ENCODE data around the gene ZFP36L1.
"Not testable (repeated sequence)": the region's sequence is repeated elsewhere in the genome, so short reads cannot be mapped to it uniquely, and the experiment has no call there.

The ZFP36L1 gene

DNA sequence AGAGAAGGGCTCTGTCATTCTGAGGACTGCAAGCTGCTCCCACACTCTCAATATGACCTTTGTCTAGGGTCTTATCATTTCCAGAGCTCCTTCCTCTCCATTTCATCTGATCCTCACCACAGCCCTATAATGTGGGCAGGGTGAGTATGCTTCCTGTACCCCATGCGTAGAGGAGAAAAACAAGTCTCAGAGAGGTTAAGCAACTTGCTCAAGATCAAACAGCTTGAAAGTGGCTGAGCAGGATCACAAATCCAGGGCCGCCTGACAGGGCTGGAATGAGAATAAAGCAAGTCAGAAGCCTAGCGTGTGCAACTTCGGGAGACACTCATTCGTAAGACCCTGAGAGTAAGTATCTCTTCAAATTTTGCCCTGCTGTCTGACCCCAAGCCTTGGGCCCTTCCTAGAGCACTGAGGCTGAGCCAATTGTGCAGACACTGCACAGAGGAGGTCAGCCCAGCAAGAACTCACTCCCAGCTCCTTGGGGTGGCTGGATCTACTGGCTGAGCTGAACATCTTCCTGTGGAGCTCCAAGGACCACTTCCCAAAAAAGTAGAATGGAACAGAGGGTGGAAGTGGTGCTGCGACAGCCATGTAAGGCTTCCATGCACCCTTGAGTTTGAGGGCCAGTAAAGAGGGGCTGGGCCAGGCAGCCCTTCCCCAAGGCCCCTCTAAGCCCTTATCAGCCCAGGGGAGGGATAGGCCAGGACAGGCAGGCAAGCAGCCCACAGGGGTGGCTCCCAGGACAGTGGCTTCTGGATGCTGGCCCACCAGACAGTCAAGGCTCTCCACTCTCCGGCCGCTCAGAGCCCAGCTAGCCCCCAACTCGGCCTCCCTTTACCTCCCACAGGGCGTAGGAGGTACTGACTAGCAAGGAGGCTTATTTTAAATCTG, 10.5 kb downstream of the ZFP36L1 start:
- DNase-seq: no peak

DNA sequence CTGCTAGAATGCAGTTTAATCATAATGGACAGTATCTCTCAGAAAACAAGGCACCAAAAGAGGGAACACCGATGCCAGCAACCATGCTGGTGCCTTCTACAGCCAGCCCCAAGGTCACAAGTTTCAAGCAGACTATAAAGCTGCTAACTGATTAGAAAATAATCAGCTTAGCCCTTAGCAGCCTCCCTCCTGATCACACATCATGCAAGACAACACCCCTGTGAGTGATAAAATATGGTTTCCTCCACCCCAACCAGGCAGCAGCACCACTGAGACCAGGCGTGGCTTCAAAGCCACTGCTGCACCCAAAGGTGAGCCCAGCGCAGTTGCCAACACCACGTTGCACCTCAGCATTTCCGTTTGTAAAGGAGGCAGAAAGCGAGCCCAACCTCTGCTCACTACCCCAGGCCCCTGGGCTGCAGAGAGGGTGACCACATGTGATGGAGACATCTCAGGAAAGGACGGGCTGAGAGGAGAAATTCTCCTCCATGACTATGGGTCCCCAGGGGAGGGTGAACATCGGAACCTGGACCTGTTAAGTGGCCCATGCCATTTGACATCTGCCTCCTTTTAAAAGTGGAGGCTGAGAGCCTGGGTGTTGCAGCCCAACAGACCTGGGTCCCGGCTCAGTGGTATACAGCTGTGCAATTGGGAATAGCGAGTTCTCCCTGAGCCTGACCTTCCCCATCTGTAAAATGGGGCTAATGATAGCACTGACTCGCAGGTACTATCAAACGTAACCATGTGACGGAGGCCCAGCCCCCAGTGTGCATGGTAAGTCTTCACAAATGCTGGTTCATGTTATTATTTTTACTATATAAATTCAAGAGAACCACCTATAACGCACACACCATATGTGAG, 11.5 kb downstream of the ZFP36L1 start:
- DNase-seq: no peak

GRCh38 chr14:68780358-68781160, 12.3 kb downstream of the ZFP36L1 start:
- DNase-seq: no peak

- no peak for DNase-seq
These were observed 13.0 kb downstream of the ZFP36L1 start for GRCh38 chr14:68779761-68780323.

- no peak for DNase-seq
These were observed 15.2 kb downstream of the ZFP36L1 start for GRCh38 chr14:68777644-68778043.

DNA sequence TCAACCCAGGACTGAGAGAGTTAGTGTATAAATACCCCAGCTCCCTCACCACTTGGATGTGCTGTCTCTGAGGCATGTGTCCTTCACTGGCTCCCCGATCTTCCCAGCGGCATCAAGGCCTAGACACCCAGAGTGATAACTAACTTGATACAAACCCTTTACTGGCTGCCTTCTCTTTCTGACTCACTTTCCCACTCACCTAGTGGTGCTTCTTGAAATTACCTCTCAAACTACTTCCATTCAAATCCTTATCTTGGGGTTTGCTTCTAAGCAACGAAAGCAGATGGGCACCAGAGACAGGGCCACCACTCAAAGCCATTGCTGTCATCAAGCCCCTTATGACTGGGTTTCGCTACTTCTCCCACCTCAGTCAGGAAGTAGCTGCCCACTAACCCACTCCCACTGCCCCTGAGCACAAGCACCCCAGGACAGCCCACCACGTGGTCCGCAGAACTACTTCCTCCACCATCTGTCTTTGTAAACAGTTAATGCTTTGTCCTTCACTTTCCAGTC, 17.2 kb downstream of the ZFP36L1 start:
- DNase-seq: no peak

DNA sequence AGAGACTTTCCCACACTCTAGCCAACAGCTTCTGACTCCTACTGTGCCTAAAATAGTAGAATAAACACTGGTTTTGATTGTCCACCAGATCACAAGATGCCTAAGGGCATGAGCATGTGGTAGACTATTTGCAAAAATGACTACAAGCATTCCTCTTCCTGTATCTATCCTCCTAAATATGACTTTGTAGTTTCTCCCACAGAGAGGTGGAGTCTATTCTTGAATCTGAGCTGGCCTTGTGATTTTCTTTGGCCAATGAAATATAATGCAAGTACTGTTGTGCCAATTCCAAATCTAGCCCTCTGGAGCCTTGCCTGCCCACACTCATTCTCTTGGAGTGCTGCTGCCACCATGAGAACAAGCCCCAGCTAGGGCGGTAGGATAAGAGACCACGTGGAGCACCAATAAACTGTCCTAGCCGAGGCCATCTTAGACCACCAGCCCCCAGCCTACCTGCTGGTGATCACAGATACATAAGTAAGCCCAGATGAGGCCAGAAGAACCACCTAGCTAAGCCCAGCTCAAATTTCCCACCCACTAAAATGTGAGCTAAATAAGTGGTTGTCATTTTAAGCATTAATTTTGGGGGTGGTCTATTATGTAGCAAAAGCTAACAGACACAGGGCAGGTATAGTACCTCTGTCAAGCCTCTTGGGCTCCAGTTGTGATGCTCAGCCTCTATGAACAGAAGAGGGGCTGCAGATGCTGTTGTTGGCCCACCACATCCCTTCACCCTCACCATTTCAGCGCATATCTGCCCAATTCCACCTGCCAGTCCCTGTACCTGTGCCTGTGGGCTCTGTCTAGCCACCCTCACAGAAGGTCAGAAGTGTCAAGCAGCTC, 17.9 kb downstream of the ZFP36L1 start:
- DNase-seq: no peak

GRCh38 chr14:68772761-68773381, 20.0 kb downstream of the ZFP36L1 start:
- DNase-seq: no peak

- no peak for DNase-seq
These were observed 21.2 kb downstream of the ZFP36L1 start for GRCh38 chr14:68771631-68772030.

DNA sequence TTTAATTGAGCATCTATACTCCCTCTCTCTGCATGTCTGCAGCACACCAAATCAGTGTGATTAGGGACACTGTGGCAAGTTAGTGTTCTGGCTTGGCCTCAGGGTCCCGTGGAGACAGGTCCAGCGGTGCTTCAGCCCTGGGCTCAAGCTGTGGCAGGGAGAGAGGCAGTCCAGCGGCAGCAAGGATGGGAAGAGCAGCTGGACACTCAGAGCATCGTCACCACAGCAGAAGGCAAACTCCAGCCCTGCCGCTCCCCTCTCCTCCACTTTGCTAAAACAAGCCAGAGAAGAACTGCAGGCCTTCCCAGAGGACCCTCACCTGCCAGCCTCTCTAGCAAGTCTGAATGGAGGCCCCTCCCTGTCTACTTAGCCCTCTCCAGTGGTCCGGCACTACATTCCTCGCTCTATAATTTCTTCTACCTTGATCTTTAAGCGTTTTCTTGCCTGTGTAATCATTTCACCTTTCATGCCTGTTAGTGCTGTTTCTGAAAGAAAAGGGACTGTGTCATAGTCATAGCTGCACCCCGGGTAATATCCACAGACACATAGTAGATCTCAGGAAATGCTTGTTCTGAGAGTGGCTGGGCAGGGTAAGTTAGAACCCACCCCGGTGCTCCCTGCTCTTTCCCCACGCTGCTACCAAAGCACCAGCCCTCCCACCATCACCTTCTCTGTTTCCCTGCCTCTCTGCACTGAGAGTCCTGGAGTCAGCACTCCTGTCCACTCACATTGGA, 22.1 kb downstream of the ZFP36L1 start:
- DNase-seq: no peak

- no peak for DNase-seq
These were observed 22.8 kb downstream of the ZFP36L1 start for GRCh38 chr14:68770051-68770450.

DNA sequence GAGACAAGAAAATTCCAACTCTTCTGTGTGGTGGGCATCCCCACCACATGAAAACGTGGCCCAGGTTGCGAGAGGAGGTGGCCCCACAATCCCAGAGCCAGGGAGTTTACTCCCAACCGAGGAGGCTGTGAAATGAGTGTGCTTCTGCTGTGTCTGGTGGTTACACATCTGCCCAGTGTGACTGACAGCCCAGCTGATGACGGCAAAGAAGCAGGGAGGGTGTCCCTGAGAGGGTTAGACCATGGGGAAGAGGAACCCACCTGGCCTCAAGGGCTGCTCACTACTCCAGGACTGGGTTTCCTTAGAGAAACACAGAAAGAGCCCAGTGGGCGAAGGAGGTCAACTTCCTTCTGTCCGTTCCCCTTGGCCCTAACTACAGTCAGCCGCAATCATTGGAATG, 24.6 kb downstream of the ZFP36L1 start:
- DNase-seq: no peak

- no peak for DNase-seq
These were observed 25.6 kb downstream of the ZFP36L1 start for GRCh38 chr14:68767248-68767645.

DNA sequence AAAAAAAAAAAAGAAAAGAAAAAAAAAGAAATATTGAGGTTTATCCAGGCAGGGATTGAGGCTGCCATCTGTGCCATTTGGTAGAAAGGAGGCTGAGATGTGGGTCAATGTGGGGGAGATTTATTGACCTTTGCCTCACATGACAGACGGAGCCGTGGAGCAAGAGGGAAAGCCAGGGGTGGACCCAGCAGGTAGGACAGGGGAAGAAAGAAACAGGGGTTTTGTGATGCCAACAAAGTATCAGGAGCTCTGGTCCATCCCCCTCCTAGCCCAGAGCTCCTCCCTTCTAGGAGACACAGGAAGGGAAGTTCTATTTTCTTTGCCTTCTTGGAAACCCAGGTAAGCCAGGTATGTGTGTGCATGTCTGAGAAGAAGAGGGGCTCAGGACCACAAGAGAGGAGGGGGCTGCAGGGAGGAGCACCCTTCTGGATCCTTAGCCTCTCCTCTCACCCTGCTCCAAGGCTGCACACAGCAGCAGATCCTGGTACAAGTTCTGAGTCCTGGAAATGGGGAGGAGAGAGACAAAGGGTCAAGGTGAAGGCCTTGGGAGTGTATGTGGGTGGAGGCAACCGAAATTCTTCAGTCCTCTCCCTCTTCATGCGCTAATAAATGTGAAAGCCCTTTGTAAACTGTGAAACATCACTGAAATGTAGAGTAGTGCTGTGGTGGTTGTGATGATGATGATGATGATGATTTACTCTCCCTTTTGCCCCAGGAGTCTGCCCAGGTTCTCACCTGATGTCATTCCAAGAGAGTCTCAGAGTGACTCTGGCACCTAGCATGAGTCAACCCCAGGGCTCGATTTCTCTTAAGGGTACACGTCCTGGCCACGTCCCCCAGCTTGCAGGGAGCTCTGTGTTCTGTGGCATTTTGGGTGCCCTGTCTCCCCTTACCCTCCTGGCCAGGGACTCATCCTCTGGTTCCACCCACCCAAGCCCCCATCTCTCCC, 26.3 kb downstream of the ZFP36L1 start:
- DNase-seq: no peak

DNA sequence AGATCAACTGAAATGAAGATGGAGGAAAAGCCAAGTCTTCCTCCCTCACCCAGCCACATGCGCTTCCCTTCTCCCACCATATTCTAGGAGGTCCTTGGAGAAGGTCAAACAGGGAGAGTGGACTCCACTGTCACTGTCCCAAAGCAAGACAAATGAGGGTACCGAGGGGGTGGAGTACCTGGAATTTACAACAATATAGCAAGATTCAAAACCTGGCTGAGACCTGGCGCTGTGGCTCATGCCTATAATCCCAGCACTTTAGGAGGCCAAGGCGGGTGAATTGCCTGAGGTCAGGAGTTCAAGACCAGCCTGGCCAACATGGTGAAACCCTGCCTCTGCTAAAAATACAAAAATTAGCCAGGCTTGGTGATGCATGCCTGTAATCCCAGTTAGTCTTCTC, 29.0 kb downstream of the ZFP36L1 start:
- DNase-seq: not testable (repeated sequence)

DNA sequence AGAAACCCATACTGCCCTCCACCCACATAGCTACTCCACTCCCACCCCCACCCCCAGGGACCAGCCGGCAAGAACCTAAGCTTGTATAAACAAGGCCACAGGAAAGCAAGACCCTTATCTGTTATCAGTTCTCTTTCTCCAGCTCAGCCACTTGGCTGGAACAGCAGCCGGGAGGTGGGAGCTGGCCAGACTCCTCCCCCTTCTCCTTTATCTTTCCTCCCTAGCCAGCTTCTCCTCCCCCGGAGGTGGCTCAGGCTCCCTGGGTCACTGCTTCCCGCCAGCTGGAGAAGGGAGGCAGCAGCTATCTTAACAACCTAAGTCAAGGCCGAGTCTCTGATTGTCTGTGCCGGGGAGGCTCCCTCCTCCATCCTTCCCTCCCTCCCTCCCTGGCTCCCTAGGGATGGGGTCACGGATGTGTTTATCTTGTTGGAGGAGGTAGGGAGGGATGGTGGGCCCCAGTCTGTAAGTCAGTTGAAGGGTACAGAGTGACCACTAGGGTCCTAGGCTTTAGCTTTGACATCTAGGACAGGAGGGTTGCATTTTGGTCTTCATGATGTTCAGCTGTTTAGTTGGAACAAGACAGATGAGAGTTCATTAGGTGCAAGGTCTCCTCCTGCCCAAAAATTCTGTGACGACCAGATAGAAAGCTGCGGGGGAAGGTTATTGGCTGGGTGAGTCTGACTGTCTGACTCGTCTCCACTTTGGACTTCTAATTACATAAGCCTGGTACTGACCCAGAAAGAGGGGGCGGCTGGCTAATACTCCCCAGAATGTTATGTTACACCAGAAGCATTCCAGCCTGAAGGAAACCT, 29.7 kb downstream of the ZFP36L1 start:
- no peak for DNase-seq

- no peak for DNase-seq
These were observed 31.5 kb downstream of the ZFP36L1 start for GRCh38 chr14:68761391-68761790.

DNA sequence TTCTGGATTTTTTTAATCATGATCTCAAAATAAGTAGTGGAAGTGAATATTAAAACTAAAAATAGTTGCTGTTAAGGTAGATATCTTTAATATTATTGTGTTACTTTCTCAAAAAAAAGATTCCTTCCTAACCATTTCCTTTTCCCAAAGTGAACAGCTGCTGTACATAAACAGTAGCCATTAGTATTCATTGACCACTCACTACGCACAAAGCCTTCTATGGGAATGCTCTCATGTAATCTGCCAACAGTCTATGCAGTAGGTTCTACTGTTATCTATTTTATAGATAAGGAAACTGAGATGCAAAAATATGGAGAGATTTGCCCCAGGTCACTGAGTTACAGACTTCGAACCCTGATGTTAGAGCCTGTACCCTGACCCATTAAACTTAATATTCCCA, 32.1 kb downstream of the ZFP36L1 start:
- DNase-seq: no peak
